LoVo (cell line): Measurements from ENCODE around the gene ZNF227.
"Not testable (repeated sequence)": the region's sequence is repeated elsewhere in the genome, so short reads cannot be mapped to it uniquely, and the experiment has no call there.

Experiments
- DNase-seq: peaks from one replicate; pipeline ENCODE4 v3.0.0-alpha.2; 2016; ENCODE audit warnings: low spot score

Gene ZNF227

DNA sequence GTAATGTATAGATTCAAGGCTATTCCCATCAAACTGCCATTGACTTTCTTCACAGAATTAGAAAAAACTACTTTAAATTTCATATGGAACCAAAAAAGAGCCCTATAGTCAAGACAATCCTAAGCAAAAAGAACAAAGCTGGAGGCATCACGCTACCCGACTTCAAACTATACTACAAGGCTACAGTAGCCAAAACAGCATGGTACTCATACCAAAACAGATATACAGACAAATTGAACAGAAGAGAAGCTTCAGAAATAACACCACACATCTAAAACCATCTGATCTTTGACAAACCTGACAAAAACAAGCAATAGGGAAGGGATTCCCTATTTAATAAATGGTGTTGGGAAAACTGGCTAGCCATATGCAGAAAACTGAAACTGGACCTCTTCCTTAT, 40.0 kb downstream of the ZNF227 start:
- DNase-seq, result not testable (repeated sequence)

DNA sequence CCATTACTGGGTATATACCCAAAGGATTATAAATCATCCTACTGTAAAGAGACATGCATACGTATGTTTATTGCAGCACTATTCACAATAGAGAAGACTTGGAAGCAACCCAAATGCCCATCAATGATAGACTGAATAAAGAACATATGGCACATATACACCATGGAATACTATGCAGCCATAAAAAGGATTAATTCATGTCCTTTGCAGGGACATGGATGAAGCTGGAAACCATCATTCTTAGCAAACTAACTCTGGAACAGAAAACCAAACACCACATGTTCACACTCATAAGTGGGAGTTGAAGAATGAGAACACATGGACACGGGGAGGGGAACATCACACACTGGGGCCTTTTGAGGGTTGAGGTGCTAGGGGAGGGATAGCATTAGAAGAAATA, 41.1 kb downstream of the ZNF227 start:
- not testable (repeated sequence) for DNase-seq

DNA sequence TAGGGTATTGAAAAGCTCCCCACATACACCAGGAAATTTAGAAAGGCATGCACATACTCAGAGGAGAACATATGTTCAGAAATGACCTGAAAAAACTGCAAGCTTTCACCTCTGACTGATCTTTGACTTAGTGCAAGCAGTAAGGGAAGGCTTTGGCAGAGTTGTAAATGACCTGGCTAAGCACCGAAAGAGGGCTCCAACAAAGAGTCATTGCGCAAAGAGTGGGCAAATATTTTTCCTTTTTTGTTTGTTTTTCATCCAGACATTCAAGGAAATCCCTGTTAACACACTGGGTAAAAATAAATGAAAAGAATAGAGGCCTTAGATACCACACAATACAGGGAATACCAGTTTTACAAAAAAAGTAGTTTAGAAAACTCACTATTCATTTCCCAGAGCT, 42.2 kb downstream of the ZNF227 start:
- no peak for DNase-seq

GRCh38 chr19:44255705-44256411, 43.5 kb downstream of the ZNF227 start:
- DNase-seq, result no peak

DNA sequence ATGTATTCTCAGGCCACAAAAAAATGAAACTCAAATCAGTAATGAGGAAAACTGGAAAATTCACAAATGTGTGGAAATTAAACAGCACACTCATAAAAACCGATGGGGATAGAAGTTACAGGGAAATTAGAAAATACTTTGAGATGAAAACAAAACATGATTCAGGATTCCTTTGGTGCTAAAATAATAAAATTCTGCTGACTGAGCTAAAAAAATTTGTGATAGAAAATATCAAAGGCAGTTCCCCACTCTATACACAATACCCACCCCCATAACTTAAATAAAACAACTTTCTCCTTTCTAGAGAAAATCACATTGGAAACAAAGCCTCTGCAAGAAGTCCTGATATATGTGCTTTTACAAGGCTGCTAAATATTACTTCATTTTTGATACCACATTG, 45.8 kb downstream of the ZNF227 start:
- no peak for DNase-seq

DNA sequence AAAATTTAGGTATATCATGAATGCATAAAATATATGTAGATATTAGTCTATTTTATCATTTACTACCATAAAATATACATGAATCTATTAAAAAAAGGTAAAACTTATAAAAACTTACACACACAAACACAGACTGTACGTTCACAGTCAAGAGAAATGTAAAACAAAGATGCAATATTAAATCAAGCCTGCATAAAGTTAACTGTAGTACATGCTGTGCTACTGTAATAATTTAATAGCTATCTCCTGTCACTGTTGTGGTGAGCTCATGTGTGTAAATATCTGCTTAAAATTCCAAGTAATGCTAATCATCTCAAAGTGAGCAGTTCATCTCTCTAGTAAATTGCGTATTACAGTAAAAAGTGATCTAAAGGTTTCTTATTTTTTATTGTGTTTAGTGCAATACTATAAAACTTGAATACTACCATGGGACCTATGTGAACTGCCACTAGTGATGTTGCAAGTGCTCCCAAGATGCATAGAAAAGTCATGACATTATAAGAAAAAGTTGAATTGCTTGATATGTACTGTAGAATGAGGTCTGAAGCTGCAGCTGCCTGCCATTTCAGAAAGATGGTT, 46.6 kb downstream of the ZNF227 start:
- no peak for DNase-seq

GRCh38 chr19:44260343-44260681, 48.0 kb downstream of the ZNF227 start:
- no peak for DNase-seq

GRCh38 chr19:44260695-44261446, 48.5 kb downstream of the ZNF227 start:
- no peak for DNase-seq

- no peak for DNase-seq
These were observed 65.0 kb downstream of the ZNF227 start for GRCh38 chr19:44277331-44277730.

GRCh38 chr19:44278181-44278690, 65.9 kb downstream of the ZNF227 start:
- no peak for DNase-seq

GRCh38 chr19:44280916-44281315, 68.6 kb downstream of the ZNF227 start:
- no peak for DNase-seq

DNA sequence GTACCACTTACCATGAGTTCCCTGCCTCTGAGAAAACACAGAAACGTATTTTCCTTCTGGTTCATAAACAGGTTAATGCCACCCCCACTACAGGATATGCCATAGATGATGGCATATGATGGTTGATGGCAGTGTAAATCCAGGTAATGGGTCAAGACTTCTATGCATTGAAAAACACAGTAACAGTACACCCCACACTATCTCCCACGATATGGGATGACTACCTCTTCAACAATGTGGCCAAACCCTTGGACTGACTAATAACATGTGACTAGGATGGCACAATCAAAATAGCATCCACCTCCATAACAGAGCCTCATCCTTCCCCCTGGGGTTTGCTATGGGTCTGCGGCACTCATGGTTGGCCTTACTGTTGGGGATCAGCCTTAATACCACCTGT, 70.5 kb downstream of the ZNF227 start:
- DNase-seq, result no peak

GRCh38 chr19:44284968-44285367, 72.6 kb downstream of the ZNF227 start:
- no peak for DNase-seq
